GM23338 (cell line): ENCODE data around the gene ANAPC13. TPM values are rescaled to one million over a fixed set of nuclear protein-coding genes. Genes with fewer than 3 reads are reported as not detected.

Experiments
- ATAC-seq: fragments of 200-7000 bp; cut with Tn5 transposase; 3 replicates; pipeline ENCODE4 v1.9.1; 2020
- DNase-seq: peaks from one replicate; pipeline ENCODE4 v3.0.0-alpha.2; 2015; ENCODE audit warnings: low spot score
- H2AFZ ChIP-seq: fragments of 200-600 bp; sonication (generic); 2 replicates; pipeline ENCODE4 v1.8.0; 2016; ENCODE audit warnings: antibody characterized with exemption, mild to moderate bottlenecking, moderate library complexity
- H3F3A ChIP-seq: fragments of 200-600 bp; sonication (generic); replicated peaks from 2 replicates; pipeline ENCODE4 v1.8.0; 2017; ENCODE audit warnings: antibody characterized with exemption, mixed run types, low read depth
- H3K27ac ChIP-seq: fragments of 200-600 bp; sonication (generic); 2 replicates; pipeline ENCODE4 v1.6.1; 2016; ENCODE audit warnings: low read depth
- H3K27me3 ChIP-seq: fragments of 200-600 bp; sonication (generic); 2 replicates; pipeline ENCODE4 v1.8.0; 2016; ENCODE audit warnings: mild to moderate bottlenecking, mixed run types, moderate library complexity; ENCODE audit not compliant: insufficient read depth
- H3K36me3 ChIP-seq: fragments of 200-600 bp; sonication (generic); 2 replicates; pipeline ENCODE4 v1.8.0; 2016; ENCODE audit warnings: mild to moderate bottlenecking; ENCODE audit not compliant: insufficient read depth
- H3K4me1 ChIP-seq: fragments of 200-600 bp; sonication (generic); 2 replicates; pipeline ENCODE4 v1.8.0; 2016; ENCODE audit warnings: mild to moderate bottlenecking, moderate library complexity; ENCODE audit not compliant: insufficient read depth
- H3K4me2 ChIP-seq: fragments of 200-600 bp; sonication (generic); 2 replicates; pipeline ENCODE4 v1.7.1; 2017; ENCODE audit warnings: mixed run types
- H3K4me3 ChIP-seq: fragments of 200-600 bp; sonication (generic); 2 replicates; pipeline ENCODE4 v1.6.1; 2016; ENCODE audit warnings: mixed run types
- H3K79me2 ChIP-seq: fragments of 200-600 bp; sonication (generic); replicated peaks from 2 replicates; pipeline ENCODE4 v1.8.0; 2017; ENCODE audit warnings: mild to moderate bottlenecking; ENCODE audit not compliant: insufficient read depth
- H3K9me2 ChIP-seq: fragments of 200-600 bp; sonication (generic); 2 replicates; pipeline ENCODE4 v1.8.0; 2017; ENCODE audit not compliant: insufficient read depth
- H4K20me1 ChIP-seq: fragments of 200-600 bp; sonication (generic); replicated peaks from 2 replicates; pipeline ENCODE4 v1.8.0; 2017; ENCODE audit warnings: mild to moderate bottlenecking; ENCODE audit not compliant: insufficient read depth
- H3K27ac Mint-ChIP-seq: 2 replicates; pipeline ENCODE4 v1.8.0; 2020; ENCODE audit warnings: inconsistent platforms, mild to moderate bottlenecking, moderate library complexity, mixed read lengths
- H3K27me3 Mint-ChIP-seq: 3 replicates; pipeline ENCODE4 v1.8.0; 2022; ENCODE audit warnings: low read depth, mild to moderate bottlenecking, moderate library complexity, mixed read lengths, inconsistent platforms; ENCODE audit not compliant: insufficient read depth, poor library complexity
- H3K36me3 Mint-ChIP-seq: 3 replicates; pipeline ENCODE4 v1.8.0; 2021; ENCODE audit warnings: low read depth, mild to moderate bottlenecking, inconsistent platforms, moderate library complexity, mixed read lengths
- H3K4me1 Mint-ChIP-seq: 3 replicates; pipeline ENCODE4 v1.8.0; 2020; ENCODE audit warnings: mild to moderate bottlenecking, inconsistent platforms, mixed read lengths
- H3K4me3 Mint-ChIP-seq: 3 replicates; pipeline ENCODE4 v1.8.0; 2021; ENCODE audit warnings: moderate library complexity, mild to moderate bottlenecking, inconsistent platforms, mixed read lengths
- H3K9me3 Mint-ChIP-seq: 3 replicates; pipeline ENCODE4 v1.8.0; 2020; ENCODE audit warnings: moderate library complexity, mild to moderate bottlenecking, inconsistent platforms, mixed read lengths
- CREB1 ChIP-seq: fragments of 250-450 bp; sonication (Bioruptor Pico); IDR thresholded peaks from 2 replicates; pipeline ENCODE4 v1.5.0; 2020; ENCODE audit warnings: low read depth, mild to moderate bottlenecking, moderate library complexity
- CTCF ChIP-seq, 2 experiments: fragments of 200-600 bp in 1 of 2; sonication (generic) in 1 of 2; conservative IDR thresholded peaks; 2 replicates each; pipeline versions ENCODE4 v1.5.1 to v1.6.1; 2016 to 2017; ENCODE audit warnings: antibody characterized with exemption in 2 of 2, low read depth in 2 of 2, mild to moderate bottlenecking in 2 of 2, moderate library complexity in 1 of 2
- ETS1 ChIP-seq: IDR thresholded peaks from 2 replicates; pipeline ENCODE4 v1.6.1; 2016; ENCODE audit warnings: antibody characterized with exemption
- EZH2 ChIP-seq: fragments of 200-600 bp; sonication (generic); IDR thresholded peaks from one replicate; pipeline ENCODE4 v1.8.0; 2017; ENCODE audit warnings: antibody characterized with exemption, mild to moderate bottlenecking, low read depth; ENCODE audit not compliant: unreplicated experiment
- EZH2phosphoT487 ChIP-seq: fragments of 200-600 bp; sonication (generic); IDR thresholded peaks from one replicate; pipeline ENCODE4 v1.8.1; 2018; ENCODE audit warnings: antibody characterized with exemption; ENCODE audit not compliant: unreplicated experiment
- JUNB ChIP-seq: IDR thresholded peaks from one replicate; pipeline ENCODE4 v1.6.1; 2016; ENCODE audit warnings: antibody characterized with exemption; ENCODE audit not compliant: unreplicated experiment
- NANOG ChIP-seq: IDR thresholded peaks from 2 replicates; pipeline ENCODE4 v1.6.1; 2016; ENCODE audit warnings: antibody characterized with exemption, borderline replicate concordance
- POLR2AphosphoS5 ChIP-seq: IDR thresholded peaks from 2 replicates; pipeline ENCODE4 v1.6.1; 2016; ENCODE audit warnings: antibody characterized with exemption, low read depth
- REST ChIP-seq: IDR thresholded peaks from one replicate; pipeline ENCODE4 v1.6.1; 2018; ENCODE audit warnings: antibody characterized with exemption; ENCODE audit not compliant: unreplicated experiment
- STAT1 ChIP-seq: IDR thresholded peaks from one replicate; pipeline ENCODE4 v1.6.1; 2016; ENCODE audit warnings: antibody characterized with exemption; ENCODE audit not compliant: unreplicated experiment
- ZNF114 ChIP-seq: fragments of 250-450 bp; sonication (Bioruptor Pico); IDR thresholded peaks from 2 replicates; pipeline ENCODE4 v1.5.0; 2020; ENCODE audit warnings: mild to moderate bottlenecking, moderate library complexity
- ZNF331 ChIP-seq: fragments of 250-450 bp; sonication (Bioruptor Pico); IDR thresholded peaks from 2 replicates; pipeline ENCODE4 v1.5.0; 2020; ENCODE audit warnings: low read depth, mild to moderate bottlenecking, moderate library complexity
- ZNF462 ChIP-seq: fragments of 250-450 bp; sonication (Bioruptor Pico); IDR thresholded peaks from 2 replicates; pipeline ENCODE4 v1.5.0; 2020; ENCODE audit warnings: mild to moderate bottlenecking, moderate library complexity
- polyA plus RNA-seq: library from polyadenylated mRNA; unstranded; fragments of >200 nt; fragmentation: Nextera tagmentation; extraction: Ambion mirVana; gene quantifications from 2 replicates; pipeline ENCODE4 v1.2.1, GENCODE V29; 2016
- total RNA-seq: library from RNA; depleted of rRNA; stranded (reverse); fragments of >200 nt; shearing (Covaris generic); gene quantifications from 2 replicates; pipeline ENCODE4 v1.2.3, GENCODE V29; 2014

Gene ANAPC13
- total and polyA plus RNA-seq, 2 experiments from 2014 or later, result 44.4 to 76.8 TPM

- no peak for TF ChIP-seq EZH2
These were observed 14.1 kb downstream of the ANAPC13 start (continued) for GRCh38 chr3:134471521-134472193.

- Histone ChIP-seq H3K4me1 (peaks cover 13% of the 10 kb centered on the region), H3K36me3 (no peaks in the 10 kb centered on the region), H3K9me2 (no peaks in the 10 kb centered on the region), H3K27ac (no peak overlapping the region), H3K79me2 (no peaks in the 10 kb centered on the region), H3K27me3 (no peaks in the 10 kb centered on the region), H3K4me2 (no peak overlapping the region), H2AFZ (no peak overlapping the region), H4K20me1 (no peaks in the 10 kb centered on the region), H3F3A (no peaks in the 10 kb centered on the region), H3K4me3 (no peak overlapping the region)
- no peaks in the 10 kb centered on the region for H3K9me3 Mint-ChIP-seq
- ATAC-seq (no peak), DNase-seq (no peak)
- H3K36me3 Mint-ChIP-seq, result no peaks in the 10 kb centered on the region
- H3K4me3 Mint-ChIP-seq, result no peak overlapping the region
- H3K27ac Mint-ChIP-seq, result no peak overlapping the region
- TF ChIP-seq POLR2AphosphoS5 (no peak), JUNB (no peak), REST (no peak), EZH2 (no peak), ZNF331 (CRISPR knock-in tag) (no peak), ETS1 (no peak), NANOG (no peak), CTCF (conservative IDR thresholded peaks at IDR 0.05; ENCODE audit: low read depth in 2 of 2) (no peak), ZNF462 (CRISPR knock-in tag) (no peak), ZNF114 (CRISPR knock-in tag) (no peak), STAT1 (no peak), EZH2phosphoT487 (no peak), CREB1 (no peak)
- peaks cover 8% of the 10 kb centered on the region for H3K27me3 Mint-ChIP-seq
- H3K4me1 Mint-ChIP-seq, result peaks cover 22% of the 10 kb centered on the region
These were observed 17.3 kb downstream of the ANAPC13 start for GRCh38 chr3:134468519-134468918.
